HEK293 (cell line): ENCODE results near the gene CAMK2B.

ENCODE experiments used
- CTCF ChIP-seq: fragments of 450-650 bp; formaldehyde crosslinking; IDR thresholded peaks from 2 replicates; pipeline ENCODE4 v1.5.1; 2016; ENCODE audit warnings: missing biosample characterization, missing genetic modification characterization
- ELK4 ChIP-seq: IDR thresholded peaks from 2 replicates; pipeline ENCODE4 v1.6.1; 2011; ENCODE audit warnings: mild to moderate bottlenecking, low read depth, low read length, borderline replicate concordance
- KLF1 ChIP-seq: fragments of 450-650 bp; formaldehyde crosslinking; IDR thresholded peaks from 2 replicates; pipeline ENCODE4 v1.5.1; 2016; ENCODE audit warnings: missing biosample characterization, missing genetic modification characterization
- PRDM10 ChIP-seq: fragments of 450-650 bp; formaldehyde crosslinking; IDR thresholded peaks from 2 replicates; pipeline ENCODE4 v1.5.1; 2016; ENCODE audit warnings: missing biosample characterization, missing genetic modification characterization
- SP3 ChIP-seq: fragments of 450-650 bp; formaldehyde crosslinking; IDR thresholded peaks from 2 replicates; pipeline ENCODE4 v1.5.1; 2016; ENCODE audit warnings: missing biosample characterization, missing genetic modification characterization
- ZNF112 ChIP-seq: fragments of 450-650 bp; formaldehyde crosslinking; IDR thresholded peaks from 2 replicates; pipeline ENCODE4 v1.5.0; 2017; ENCODE audit warnings: missing biosample characterization, missing genetic modification characterization
- ZNF501 ChIP-seq: fragments of 450-650 bp; formaldehyde crosslinking; IDR thresholded peaks from 2 replicates; pipeline ENCODE4 v1.5.1; 2016; ENCODE audit warnings: missing biosample characterization, missing genetic modification characterization

GRCh38 chr7:44331682-44332081 lies 6.3 kb upstream of the CAMK2B start:
- TF ChIP-seq ELK4: no peak
- no peak for TF ChIP-seq SP3 (tag by site-specific recombination)
- TF ChIP-seq CTCF: no peak
- no peak for TF ChIP-seq ZNF501 (tag by site-specific recombination)
- TF ChIP-seq PRDM10 (tag by site-specific recombination): no peak
- TF ChIP-seq KLF1: no peak
- TF ChIP-seq ZNF112 (tag by site-specific recombination): no peak
